Lower lobe of right lung (tissue), 2 donors: ENCODE measurements around the gene IRF2BP2. TPM values are rescaled to one million over a fixed set of nuclear protein-coding genes. Genes with fewer than 3 reads are reported as not detected.

Experiments
- ATAC-seq, 2 donors: fragments of 200-7000 bp; cut with Tn5 transposase; one replicate each; pipeline ENCODE4 v1.9.1; 2020 to 2022; ENCODE audit warnings: mild to moderate bottlenecking in 2 of 2, moderate library complexity in 2 of 2
- DNase-seq: peaks from one replicate; pipeline ENCODE4 v3.0.0-alpha.2; 2020
- H3K27ac ChIP-seq: fragments of 200-600 bp; one replicate; pipeline ENCODE4 v1.8.0; 2022
- H3K27me3 ChIP-seq: fragments of 200-600 bp; one replicate; pipeline ENCODE4 v1.8.0; 2022; ENCODE audit warnings: low read depth
- H3K36me3 ChIP-seq: fragments of 200-600 bp; one replicate; pipeline ENCODE4 v1.8.0; 2022; ENCODE audit warnings: mild to moderate bottlenecking
- H3K4me1 ChIP-seq: fragments of 200-600 bp; one replicate; pipeline ENCODE4 v1.8.0; 2022
- H3K4me3 ChIP-seq: fragments of 200-600 bp; one replicate; pipeline ENCODE4 v1.8.0; 2022; ENCODE audit warnings: mild to moderate bottlenecking
- H3K9me3 ChIP-seq: fragments of 200-600 bp; one replicate; pipeline ENCODE4 v1.8.0; 2022
- CTCF ChIP-seq: fragments of 200-600 bp; IDR thresholded peaks from one replicate; pipeline ENCODE4 v1.8.0; 2022; ENCODE audit warnings: antibody characterized with exemption, mild to moderate bottlenecking
- intact Hi-C: fragments of 100-400 bp; cut with DNase I; formaldehyde crosslinking; loops from one replicate; pipeline ENCODE4 v1.11.0; 2022
- total RNA-seq: library from RNA; stranded (reverse); fragmentation: NEBNext Ultra II Directional; extraction: Animal tissue kit (Norgen Biotek cat#: 25700); gene quantifications from one replicate; pipeline ENCODE4 v1.2.1, GENCODE V29; 2021
- donor health status: DM: no; HTN: yes; CAD: no; lungs with severe emphysema.

IRF2BP2 gene
- total RNA-seq, 1 donor from 2014 or later = 154 TPM

GRCh38 chr1:234555390-234556024 is 54.5 kb downstream of the IRF2BP2 start:
- ATAC-seq (no peak), DNase-seq (no peak)
- H3K4me1 ChIP-seq = no peaks in the 10 kb centered on the region
- intact Hi-C loops = no loop called here
- no peak overlapping the region for H3K4me3 ChIP-seq
- H3K27ac ChIP-seq = no peak overlapping the region
- no peaks in the 10 kb centered on the region for H3K27me3 ChIP-seq
- no peak for TF ChIP-seq CTCF
- no peaks in the 10 kb centered on the region for H3K36me3 ChIP-seq
- H3K9me3 ChIP-seq = no peaks in the 10 kb centered on the region

- ATAC-seq = no peak
- no peak for DNase-seq
Measured at GRCh38 chr1:234554698-234555311, 55.2 kb downstream of the IRF2BP2 start.

More at GRCh38 chr1:234554698-234555311, 55.2 kb downstream of the IRF2BP2 start:
- H3K9me3 ChIP-seq = no peaks in the 10 kb centered on the region
- no peak for TF ChIP-seq CTCF
- intact Hi-C loops = no loop called here
- no peaks in the 10 kb centered on the region for H3K36me3 ChIP-seq
- H3K27ac ChIP-seq = no peak overlapping the region
- no peak overlapping the region for H3K4me3 ChIP-seq
- no peaks in the 10 kb centered on the region for H3K27me3 ChIP-seq
- H3K4me1 ChIP-seq = no peaks in the 10 kb centered on the region

Other genes starting within 250 kb of the IRF2BP2 start
- gene COA6, start 236.7 kb downstream of the IRF2BP2 start, total RNA-seq = 29.7 TPM
- gene TARBP1, start 131.0 kb downstream of the IRF2BP2 start, total RNA-seq = 24.6 TPM